GM18951 (cell line): Measurements from ENCODE around the gene MTRFR.
"Not testable (repeated sequence)": the region's sequence is repeated elsewhere in the genome, so short reads cannot be mapped to it uniquely, and the experiment has no call there.

Experiments
- POLR2A ChIP-seq: IDR thresholded peaks from 4 replicates; pipeline ENCODE4 v1.6.1; 2011; ENCODE audit warnings: mild to moderate bottlenecking; ENCODE audit not compliant: insufficient read length, insufficient read depth; ENCODE audit errors: extremely low read depth
- in situ Hi-C: fragments of 300-500 bp; cut with MboI; formaldehyde crosslinking; loops from one replicate; pipeline ENCODE4 v1.12.0; 2022; ENCODE audit warnings: low sequenced_read_pairs, mixed read lengths, inconsistent platforms; ENCODE audit not compliant: unreplicated experiment

Gene MTRFR

GRCh38 chr12:123237646-123238329, 4.6 kb downstream of the MTRFR start:
- no peak for TF ChIP-seq POLR2A
- in situ Hi-C loops: no loop called here

DNA sequence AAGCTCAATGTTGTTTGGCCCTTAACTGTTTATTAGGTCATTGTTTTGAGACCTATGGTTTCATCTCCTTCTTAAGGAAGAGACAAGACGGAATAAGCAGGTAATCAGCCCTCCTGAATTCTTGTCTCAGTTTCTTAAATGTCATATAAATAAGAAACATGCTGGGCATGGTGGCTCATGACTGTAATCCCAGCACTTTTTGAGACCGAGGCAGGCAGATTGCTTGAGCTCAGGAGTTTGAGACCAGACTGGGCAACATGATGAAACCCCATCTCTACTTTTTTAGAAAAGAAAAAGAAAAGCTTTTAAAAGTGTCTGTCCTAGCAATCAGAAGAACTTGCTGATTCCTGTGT, 5.1 kb downstream of the MTRFR start:
- in situ Hi-C loops: no loop called here

DNA sequence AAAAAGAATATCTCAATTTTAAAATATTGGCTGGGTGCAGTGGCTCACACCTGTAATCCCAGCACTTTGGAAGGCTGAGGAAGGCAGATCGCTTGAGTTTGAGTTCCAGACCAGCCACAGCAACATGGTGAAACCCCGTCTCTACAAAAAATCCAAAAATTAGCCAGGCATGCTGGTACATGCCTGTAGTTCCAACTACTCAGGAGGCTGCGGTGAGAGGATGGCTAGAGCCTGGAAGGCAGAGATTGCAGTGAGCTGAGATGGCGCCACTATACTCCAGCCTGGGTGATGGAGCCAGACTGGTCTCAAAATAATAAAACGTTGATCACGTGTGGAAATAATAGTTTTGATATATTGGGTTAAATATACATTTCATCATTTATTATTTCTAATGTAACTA, 5.7 kb downstream of the MTRFR start:
- no peak for TF ChIP-seq POLR2A
- in situ Hi-C loops: no loop called here

More for the DNA sequence above, 5.1 kb downstream of the MTRFR start:
- no peak for TF ChIP-seq POLR2A

DNA sequence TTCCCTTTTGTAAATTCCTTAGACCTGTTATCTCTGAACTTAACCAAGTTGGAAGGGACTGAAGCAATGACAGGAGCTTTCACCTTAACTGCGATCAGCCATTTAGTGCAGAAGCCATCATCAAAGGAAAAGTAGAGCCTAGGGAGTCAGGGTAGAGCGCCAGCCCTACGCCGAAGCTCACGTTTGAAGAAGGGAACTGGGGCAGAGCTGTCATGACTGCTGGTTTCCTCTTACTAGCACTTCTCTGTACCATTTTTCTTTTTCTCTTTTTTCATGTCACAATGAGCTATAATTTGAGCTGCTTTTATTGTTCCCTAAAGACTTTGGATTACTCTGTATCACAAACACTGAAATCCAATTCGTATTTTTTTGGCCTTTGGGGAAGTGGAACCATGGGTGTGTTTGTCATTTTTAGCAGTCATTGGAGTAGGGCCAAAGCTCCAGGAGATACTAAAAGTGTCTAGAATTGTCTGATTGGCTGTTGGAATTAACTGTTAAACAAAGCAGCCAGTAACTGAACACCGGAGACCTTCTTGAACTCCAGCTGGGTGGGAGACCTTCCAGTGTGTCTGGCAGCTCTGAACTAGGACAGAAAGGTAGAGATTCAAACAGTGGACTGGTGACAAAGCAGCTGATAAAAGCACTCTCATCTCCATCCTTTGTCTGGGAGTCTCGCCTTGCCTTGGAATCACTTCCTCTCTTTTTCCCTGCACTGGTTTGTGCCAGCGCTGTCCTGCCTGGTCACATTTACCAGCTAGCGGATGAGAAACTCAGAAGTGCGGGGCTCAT, 9.1 kb downstream of the MTRFR start:
- no peak for TF ChIP-seq POLR2A
- in situ Hi-C loops: no loop called here

DNA sequence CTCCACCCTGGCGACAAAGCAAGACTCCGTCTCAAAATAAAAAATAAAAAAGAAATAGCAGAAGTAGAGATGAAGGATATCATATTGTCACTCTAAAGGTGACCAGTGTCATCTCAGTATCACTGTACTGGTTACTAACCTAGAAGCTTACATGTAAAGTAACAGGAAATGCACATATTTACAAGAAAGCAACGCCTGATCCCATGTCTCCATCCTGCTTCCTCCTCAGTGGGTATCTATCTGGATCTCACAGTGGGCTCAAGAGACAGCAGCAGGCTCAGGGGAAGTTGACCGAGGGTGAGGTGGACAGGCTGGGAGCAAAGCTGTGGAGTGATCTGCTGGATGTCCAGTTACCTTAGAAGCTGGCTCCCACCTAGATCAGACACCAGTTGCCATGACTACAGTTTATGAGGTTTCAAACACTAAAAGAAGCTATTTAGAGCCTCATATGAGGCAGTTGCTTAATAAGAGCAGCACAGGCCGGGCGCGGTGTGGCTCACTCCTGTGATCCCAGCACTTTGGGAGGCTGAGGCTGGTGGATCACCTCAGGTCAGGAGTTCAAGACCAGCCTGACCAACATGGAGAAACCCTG, 10.5 kb downstream of the MTRFR start:
- in situ Hi-C loops: no loop called here
- TF ChIP-seq POLR2A: no peak

- TF ChIP-seq POLR2A: no peak
- in situ Hi-C loops: no loop called here
These were observed 12.4 kb downstream of the MTRFR start for GRCh38 chr12:123245678-123246077.

GRCh38 chr12:123248129-123248528, 14.9 kb downstream of the MTRFR start:
- in situ Hi-C loops: not testable (repeated sequence)

DNA sequence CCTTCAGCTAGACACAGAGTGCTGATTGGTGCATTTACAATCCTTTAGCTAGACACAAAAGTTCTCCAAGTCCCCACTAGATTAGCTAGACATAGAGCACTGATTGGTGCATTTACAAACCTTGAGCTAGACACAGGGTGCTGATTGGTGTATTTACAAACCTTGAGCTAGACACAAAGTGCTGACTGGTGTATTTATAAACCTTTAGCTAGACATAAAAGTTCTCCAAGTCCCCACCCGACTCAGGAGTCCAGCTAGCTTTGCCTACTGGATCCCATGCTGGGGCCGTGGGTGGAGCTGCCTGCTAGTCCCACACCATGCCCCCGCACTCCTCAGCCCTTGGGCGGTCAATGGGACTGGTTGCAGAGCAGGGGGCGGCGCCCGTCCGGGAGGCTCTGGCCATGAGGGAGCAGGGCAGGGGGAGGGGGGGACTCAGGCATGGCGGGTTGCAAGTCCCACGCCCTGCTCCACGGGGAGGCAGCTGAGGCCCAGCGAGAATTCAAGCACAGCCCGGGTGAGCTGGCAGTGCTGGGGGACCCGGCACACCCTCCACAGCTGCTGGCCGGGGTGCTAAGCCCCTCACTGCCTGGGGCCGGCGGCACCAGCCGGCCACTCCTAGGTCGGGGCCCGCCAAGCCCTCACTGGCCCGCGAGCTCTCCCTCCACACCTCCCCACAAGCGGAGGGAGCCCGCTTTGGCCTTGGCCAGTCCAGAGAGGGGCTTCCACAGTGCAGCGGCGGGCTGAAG, 15.9 kb downstream of the MTRFR start:
- in situ Hi-C loops: not testable (repeated sequence)

DNA sequence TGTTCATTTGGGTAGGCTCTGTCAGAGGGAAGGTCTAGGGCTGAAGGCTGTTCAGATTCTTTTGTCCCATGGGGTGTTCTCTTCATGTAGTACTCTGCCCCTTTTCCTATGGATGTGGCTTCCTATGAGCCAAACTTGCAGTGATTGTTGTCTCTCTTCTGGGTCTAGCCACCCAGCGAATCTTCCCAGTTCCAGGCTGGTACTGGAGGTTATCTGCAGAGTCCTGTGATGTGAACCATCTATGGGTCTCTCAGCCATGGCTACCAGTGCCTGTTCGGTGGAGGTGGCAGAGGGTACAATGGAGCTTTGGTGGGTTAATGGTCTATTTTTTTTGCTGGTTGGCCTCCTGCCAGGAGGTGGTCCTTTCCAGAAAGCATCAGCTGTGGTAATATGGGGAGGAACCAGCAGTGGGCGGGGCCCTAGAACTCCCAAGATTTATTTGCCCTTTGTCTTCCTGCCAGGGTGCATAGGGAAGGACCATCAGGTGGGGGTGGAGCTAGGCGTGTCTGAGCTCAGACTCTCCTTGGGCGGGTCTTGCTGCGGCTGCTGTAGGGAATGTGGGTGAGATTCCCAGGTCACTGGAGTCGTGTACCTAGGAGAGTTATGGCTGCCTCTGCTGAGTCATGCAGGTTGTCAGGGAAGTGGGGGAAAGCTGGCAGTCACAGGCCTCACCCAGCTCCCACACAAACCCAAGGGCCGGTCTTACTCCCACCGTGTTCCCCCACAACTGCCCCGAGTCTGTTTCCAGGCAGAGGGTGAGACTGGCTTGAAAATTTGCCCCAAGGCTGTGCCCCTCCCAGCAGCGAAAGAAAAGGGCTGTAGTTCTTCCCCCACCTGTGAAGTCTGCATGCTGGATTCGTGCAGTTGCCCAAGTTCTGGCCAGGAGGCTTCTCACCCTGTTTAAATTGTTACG, 17.5 kb downstream of the MTRFR start:
- no peak for TF ChIP-seq POLR2A
- in situ Hi-C loops: no loop called here

DNA sequence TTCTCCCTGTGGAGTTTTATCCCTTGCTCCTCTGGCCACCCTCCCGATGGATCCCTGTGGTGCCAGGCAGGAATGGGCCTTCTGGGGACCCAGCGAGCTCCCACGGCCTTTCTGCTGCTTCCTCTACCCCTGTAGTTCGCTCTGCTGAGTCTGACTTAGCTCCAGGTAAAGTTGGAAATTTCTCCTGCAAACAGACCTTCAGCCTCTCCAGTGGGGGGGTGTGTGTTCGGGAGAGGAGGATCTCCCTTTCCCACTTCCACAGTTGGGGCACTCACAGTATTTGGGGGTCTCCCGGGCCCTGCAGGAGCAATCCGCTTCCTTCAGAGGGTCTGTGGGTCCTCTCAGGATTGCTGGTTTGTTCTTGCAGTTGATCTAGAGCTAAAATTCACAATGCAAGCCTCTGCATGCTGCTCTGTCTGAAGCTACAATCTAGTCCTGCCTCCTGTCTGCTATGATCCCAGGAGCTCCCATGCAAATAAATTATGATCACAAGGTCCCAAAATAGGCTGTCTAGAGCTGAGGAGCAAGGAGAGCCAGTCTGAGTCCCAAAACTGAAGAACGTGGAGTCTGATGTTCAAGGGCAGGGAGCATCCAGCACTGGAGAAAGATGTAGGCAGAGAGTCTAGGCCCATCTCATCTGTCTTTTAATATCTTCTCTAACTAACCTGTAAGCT, 18.3 kb downstream of the MTRFR start:
- TF ChIP-seq POLR2A: no peak
- in situ Hi-C loops: no loop called here

GRCh38 chr12:123252365-123252764, 19.1 kb downstream of the MTRFR start:
- in situ Hi-C loops: not testable (repeated sequence)
